ENCODE measurements around the gene DDX1.

GRCh38 chr2:15653806-15654726 is 62.4 kb downstream of the DDX1 start:
- TF ChIP-seq POLR2A (IDR thresholded peaks at IDR 0.05; ENCODE audit: low read depth, low read length) (no peak), CTCF (conservative IDR thresholded peaks at IDR 0.05; ENCODE audit: low read depth, low read length) (no peak), ELK1 (IDR thresholded peaks at IDR 0.05; ENCODE audit: borderline replicate concordance, low read depth, low read length) (no peak), RAD21 (IDR thresholded peaks at IDR 0.05; ENCODE audit: low read length) (no peak), CHD1 (IDR thresholded peaks at IDR 0.05; ENCODE audit: low read depth, low read length) (no peak), MAFK (IDR thresholded peaks at IDR 0.05; ENCODE audit: low read depth, low read length) (no peak), CEBPB (IDR thresholded peaks at IDR 0.05; ENCODE audit: low read depth, low read length) (no peak), SMC3 (IDR thresholded peaks at IDR 0.05; ENCODE audit: low read depth, low read length) (no peak), USF2 (IDR thresholded peaks at IDR 0.05; ENCODE audit: low read depth, low read length) (no peak), MXI1 (IDR thresholded peaks at IDR 0.05; ENCODE audit: borderline replicate concordance, low read depth, low read length) (no peak), RFX5 (IDR thresholded peaks at IDR 0.05; ENCODE audit: low read depth, low read length) (no peak), RCOR1 (IDR thresholded peaks at IDR 0.05; ENCODE audit: insufficient replicate concordance, low read length) (no peak)

Measured in IMR-90 (cell line).